ENCODE measurements around the gene RAB15. TPM values are rescaled to one million over a fixed set of nuclear protein-coding genes. Genes with fewer than 3 reads are reported as not detected.

RAB15 gene
- total and polyA plus RNA-seq, 2 of the 8 experiments (the other 6 are each of a cell fraction or from before 2014, with no cell fraction given), result 38.8 to 58.1 TPM

DNA sequence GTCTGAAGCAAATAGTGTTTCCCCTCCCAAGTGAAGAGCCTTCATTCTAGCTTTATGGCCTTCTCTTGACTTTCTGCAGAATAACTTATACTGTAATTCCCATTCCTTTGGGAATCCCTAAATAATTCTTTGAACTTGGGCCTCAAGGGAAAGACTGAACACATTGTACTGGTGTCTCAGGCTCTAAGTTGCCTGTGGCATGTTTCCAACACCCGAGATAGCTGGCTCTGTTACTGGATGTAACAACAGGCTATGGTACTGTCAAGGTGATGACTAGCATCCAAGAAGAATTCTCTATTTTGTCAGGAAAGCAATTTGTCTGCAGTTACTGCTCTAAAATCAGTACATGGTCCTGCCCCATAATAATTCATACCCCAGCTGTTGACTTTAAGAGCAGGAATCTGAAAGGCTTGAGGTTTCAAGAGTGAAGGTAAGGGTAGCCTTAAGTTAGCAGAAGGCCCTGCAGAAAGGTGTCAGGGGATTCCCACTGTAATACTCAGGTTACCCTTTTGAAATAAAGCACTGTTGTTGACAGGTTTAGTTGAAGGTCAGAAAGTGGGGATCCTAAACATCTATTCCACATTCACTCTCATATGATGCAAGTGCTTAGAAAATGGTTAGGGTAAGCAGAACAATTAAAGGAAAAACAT lies 34.8 kb downstream of the RAB15 start:
- no peak overlapping the region for H2BK12ac ChIP-seq (ENCODE audit: low read depth, low read length)
- no peak overlapping the region for H2AFZ ChIP-seq (ENCODE audit: low read length)
- H3K14ac ChIP-seq (ENCODE audit: insufficient read length), result no peak overlapping the region
- H3K27ac ChIP-seq (ENCODE audit: low read depth, low read length), result no peak overlapping the region
- TF ChIP-seq TAF7 (optimal IDR thresholded peaks at IDR 0.05; ENCODE audit: borderline replicate concordance, low read depth, low read length) (no peak), HDAC6 (IDR thresholded peaks at IDR 0.05; ENCODE audit: low read depth, low read length) (no peak), ASH2L (IDR thresholded peaks at IDR 0.05; ENCODE audit: low read length) (no peak), POLR2A (IDR thresholded peaks at IDR 0.05; ENCODE audit: control extremely low read depth in 1 of 2, low read depth in 2 of 2, low read length in 2 of 2) (no peak), TBP (IDR thresholded peaks at IDR 0.05; ENCODE audit: low read depth, low read length) (no peak), POU5F1 (IDR thresholded peaks at IDR 0.05; ENCODE audit: low read depth, low read length) (no peak), SP1 (IDR thresholded peaks at IDR 0.05; ENCODE audit: low read depth, low read length) (no peak), RNF2 (IDR thresholded peaks at IDR 0.05; ENCODE audit: borderline replicate concordance, low read depth, low read length, missing control alignments, poor library complexity, severe bottlenecking) (no peak)
- no peak overlapping the region for H4K5ac ChIP-seq (ENCODE audit: insufficient read length, low read depth, low read length)
- no peaks in the 10 kb centered on the region for H4K20me1 ChIP-seq (replicated peaks in 1 of 2; ENCODE audit: control insufficient read depth in 1 of 2, insufficient read depth in 2 of 2, low read length in 2 of 2)
- H3K4ac ChIP-seq (replicated peaks; ENCODE audit: insufficient read length, low read depth, low read length), result no peak overlapping the region
- POLR2A ChIA-PET (ENCODE audit: partially characterized antibody), result interaction anchor here (0.6 kb wide), 1 partner anchor 13 kb away, joined by 3 read pairs; no protein-coding TSS in a partner anchor
- CTCF ChIA-PET (ENCODE audit: partially characterized antibody), result interaction anchor here (0.7 to 2.6 kb wide), 12 partner anchors 10 to 138 kb away, joined by 3 to 14 read pairs (median 4); no protein-coding TSS in a partner anchor
- no peak overlapping the region for H3K4me3 ChIP-seq (ENCODE audit: extremely low read depth in 1 of 4, insufficient read depth in 2 of 4, low read depth in 3 of 4, low read length in 4 of 4)
- peaks cover 0 to 15% (median 4%) of the 10 kb centered on the region in 4 experiments; a peak in 4 of 8 replicates for H3K36me3 ChIP-seq (ENCODE audit: control insufficient read depth in 2 of 4, insufficient read depth in 4 of 4, low read length in 3 of 4)
- no peak overlapping the region for H3K4me2 ChIP-seq (ENCODE audit: insufficient read depth in 1 of 2, low read depth in 2 of 2, low read length in 2 of 2)
- H3K23me2 ChIP-seq (ENCODE audit: low read depth, low read length), result no peaks in the 10 kb centered on the region; the same call in 1 of the 2 replicates
- H3K23ac ChIP-seq (ENCODE audit: insufficient read length), result no peak overlapping the region
- no peaks in the 10 kb centered on the region for H3K27me3 ChIP-seq (replicated peaks in 1 of 4; ENCODE audit: control insufficient read depth in 3 of 4, extremely low read depth in 1 of 4, insufficient read depth in 3 of 4, low read length in 3 of 4)
- H3K4me1 ChIP-seq (replicated peaks in 1 of 4; ENCODE audit: control insufficient read depth in 3 of 4, insufficient read depth in 4 of 4, low read length in 3 of 4), result peaks cover 0 to under 1% (median 0%) of the 10 kb centered on the region in 4 experiments; a peak in 1 of 7 replicates
- no peak overlapping the region for H2BK15ac ChIP-seq (ENCODE audit: low read length)
- no peak overlapping the region for H4K91ac ChIP-seq (replicated peaks; ENCODE audit: insufficient read length, low read length)
- H3K9ac ChIP-seq (replicated peaks in 1 of 4; ENCODE audit: extremely low read depth in 1 of 4, low read depth in 3 of 4, low read length in 3 of 4), result no peak overlapping the region
- H3K79me2 ChIP-seq (ENCODE audit: control insufficient read depth in 1 of 2, insufficient read depth in 2 of 2, low read length in 2 of 2), result no peaks in the 10 kb centered on the region
- H3K18ac ChIP-seq (ENCODE audit: extremely low read depth, low read length), result no peak overlapping the region
- no peaks in the 10 kb centered on the region; the same call in 1 of the 2 replicates for H3K79me1 ChIP-seq (ENCODE audit: low read depth, low read length)
- H4K8ac ChIP-seq (ENCODE audit: extremely low read depth, insufficient read depth, low read length), result no peak overlapping the region
- no peak overlapping the region for H2AK5ac ChIP-seq (ENCODE audit: low read depth, low read length)
- H2BK20ac ChIP-seq (ENCODE audit: low read length), result no peak overlapping the region
- H3K9me3 ChIP-seq (ENCODE audit: insufficient read depth in 2 of 2, low read depth in 1 of 2, low read length in 1 of 2), result no peaks in the 10 kb centered on the region
- no peak overlapping the region for H3K56ac ChIP-seq (replicated peaks; ENCODE audit: insufficient read length, low read depth, low read length)
- H2BK5ac ChIP-seq (ENCODE audit: low read depth, low read length), result no peak overlapping the region
- DNase-seq (ENCODE audit: low read depth in 1 of 2, low spot score in 2 of 2) (no peak), FAIRE-seq (no peak)
- H2BK120ac ChIP-seq (replicated peaks; ENCODE audit: low read depth, low read length), result no peak overlapping the region
- WGBS, 2 experiments (ENCODE audit: extremely low coverage in 1 of 2, insufficient coverage in 1 of 2, insufficient read length in 1 of 2, insufficient replicate concordance in 2 of 2, low coverage in 1 of 2, low lambda C conversion rate in 2 of 2, missing lambda C conversion rate in 1 of 2), result 80% methylated on average over 1 of the region's 1 CpG; no CpG with 5 or more reads in 1 of the 2 experiments

All from H1 (cell line).